CD4-positive, alpha-beta T cell treated with Interleukin-1 beta for 1 hour (primary cell): ENCODE data around the gene RANGAP1.

Experiments used
- DNase-seq, 2 donors: peaks; one replicate each; pipeline ENCODE4 v3.0.0-alpha.2; 2020 to 2022

RANGAP1 gene

GRCh38 chr22:41231369-41231768 is 54.6 kb downstream of the RANGAP1 start:
- DNase-seq, result no peak

- no peak for DNase-seq
These were observed 55.6 kb downstream of the RANGAP1 start for GRCh38 chr22:41230401-41230785.

- no peak for DNase-seq
These were observed 56.1 kb downstream of the RANGAP1 start for GRCh38 chr22:41229730-41230400.

GRCh38 chr22:41229215-41229614 is 56.8 kb downstream of the RANGAP1 start:
- DNase-seq, result no peak

- no peak for DNase-seq
These were observed 59.0 kb downstream of the RANGAP1 start for GRCh38 chr22:41226723-41227655.

- no peak for DNase-seq
These were observed 62.5 kb downstream of the RANGAP1 start for GRCh38 chr22:41223535-41223934.

- DNase-seq, result no peak
These were observed 63.0 kb downstream of the RANGAP1 start for GRCh38 chr22:41222846-41223507.

GRCh38 chr22:41217553-41218157 is 68.3 kb downstream of the RANGAP1 start:
- DNase-seq, result peak; percentile 36 to 49

- DNase-seq, result no peak
These were observed 69.0 kb downstream of the RANGAP1 start for GRCh38 chr22:41216984-41217383.

- DNase-seq, result no peak
These were observed 70.1 kb downstream of the RANGAP1 start for GRCh38 chr22:41215926-41216325.

GRCh38 chr22:41215409-41215808 is 70.6 kb downstream of the RANGAP1 start:
- DNase-seq, result no peak

- no peak for DNase-seq
These were observed 79.3 kb downstream of the RANGAP1 start for GRCh38 chr22:41206719-41207118.

- peak; percentile 98 to 99 for DNase-seq
These were observed 80.7 kb downstream of the RANGAP1 start, which contains the start of gene L3MBTL2 for GRCh38 chr22:41204992-41205900. Gene L3MBTL2 (plus strand): TSS chr22:41205312. CDS start chr22:41205363, 51 bp downstream.

GRCh38 chr22:41204066-41204465 is 81.9 kb downstream of the RANGAP1 start:
- no peak for DNase-seq

- DNase-seq, result no peak
These were observed 82.9 kb downstream of the RANGAP1 start for GRCh38 chr22:41203118-41203517.

GRCh38 chr22:41201141-41201540 is 84.8 kb downstream of the RANGAP1 start:
- no peak for DNase-seq

- peak; percentile 41 to 48 for DNase-seq
These were observed 87.9 kb downstream of the RANGAP1 start for GRCh38 chr22:41198027-41198580.

- peak; percentile 78 to 81 for DNase-seq
These were observed 88.7 kb downstream of the RANGAP1 start for GRCh38 chr22:41197038-41197972.
